ENCODE results near the gene MKX.

DNA sequence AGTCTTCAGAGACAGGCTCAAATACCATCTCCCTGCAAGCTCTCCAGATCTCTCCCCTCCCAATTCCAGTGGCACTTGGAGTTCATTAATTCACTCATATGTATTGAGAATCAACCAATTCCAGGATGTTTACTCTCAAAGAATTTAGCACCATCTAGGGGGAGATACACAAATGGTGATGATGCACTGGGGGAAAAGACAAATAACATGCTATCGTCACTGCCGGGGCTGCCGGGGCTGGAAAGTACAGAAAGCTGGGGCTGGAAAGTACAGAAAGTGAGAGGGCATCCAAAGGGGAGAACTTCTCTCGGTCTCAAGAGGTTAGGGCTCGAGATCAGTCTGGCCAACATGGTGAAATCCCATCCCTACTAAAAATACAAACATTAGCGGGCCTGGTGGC, 118.7 kb downstream of the MKX start:
- TF ChIP-seq POLR2AphosphoS5 (IDR thresholded peaks at IDR 0.05) = no peak
- TF ChIP-seq, protein P1, sequence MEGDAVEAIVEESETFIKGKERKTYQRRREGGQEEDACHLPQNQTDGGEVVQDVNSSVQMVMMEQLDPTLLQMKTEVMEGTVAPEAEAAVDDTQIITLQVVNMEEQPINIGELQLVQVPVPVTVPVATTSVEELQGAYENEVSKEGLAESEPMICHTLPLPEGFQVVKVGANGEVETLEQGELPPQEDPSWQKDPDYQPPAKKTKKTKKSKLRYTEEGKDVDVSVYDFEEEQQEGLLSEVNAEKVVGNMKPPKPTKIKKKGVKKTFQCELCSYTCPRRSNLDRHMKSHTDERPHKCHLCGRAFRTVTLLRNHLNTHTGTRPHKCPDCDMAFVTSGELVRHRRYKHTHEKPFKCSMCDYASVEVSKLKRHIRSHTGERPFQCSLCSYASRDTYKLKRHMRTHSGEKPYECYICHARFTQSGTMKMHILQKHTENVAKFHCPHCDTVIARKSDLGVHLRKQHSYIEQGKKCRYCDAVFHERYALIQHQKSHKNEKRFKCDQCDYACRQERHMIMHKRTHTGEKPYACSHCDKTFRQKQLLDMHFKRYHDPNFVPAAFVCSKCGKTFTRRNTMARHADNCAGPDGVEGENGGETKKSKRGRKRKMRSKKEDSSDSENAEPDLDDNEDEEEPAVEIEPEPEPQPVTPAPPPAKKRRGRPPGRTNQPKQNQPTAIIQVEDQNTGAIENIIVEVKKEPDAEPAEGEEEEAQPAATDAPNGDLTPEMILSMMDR (IDR thresholded peaks at IDR 0.05) = no peak
- TF ChIP-seq POLR2A (IDR thresholded peaks at IDR 0.05) = no peak
- no peak for TF ChIP-seq EP300 (IDR thresholded peaks at IDR 0.05)

Data from upper lobe of left lung (tissue), 4 donors.